GM23248 (cell line): ENCODE data around the gene EGLN2. TPM values are rescaled to one million over a fixed set of nuclear protein-coding genes. Genes with fewer than 3 reads are reported as not detected.
"Not testable (repeated sequence)": the region's sequence is repeated elsewhere in the genome, so short reads cannot be mapped to it uniquely, and the experiment has no call there.

Experiments
- DNase-seq: peaks from one replicate; pipeline ENCODE4 v3.0.0-alpha.2; 2015
- H2AFZ ChIP-seq: fragments of 200-600 bp; sonication (generic); 2 replicates; pipeline ENCODE4 v1.6.1; 2016; ENCODE audit warnings: antibody characterized with exemption
- H3F3A ChIP-seq: fragments of 200-600 bp; sonication (generic); 2 replicates; pipeline ENCODE4 v1.6.1; 2016; ENCODE audit warnings: mild to moderate bottlenecking, antibody characterized with exemption, mixed run types; ENCODE audit not compliant: insufficient read depth
- H3K27ac ChIP-seq: fragments of 200-600 bp; sonication (generic); 2 replicates; pipeline ENCODE4 v1.5.1; 2016; ENCODE audit warnings: mild to moderate bottlenecking
- H3K27me3 ChIP-seq: fragments of 200-600 bp; sonication (generic); replicated peaks from 2 replicates; pipeline ENCODE4 v1.6.1; 2016; ENCODE audit warnings: mild to moderate bottlenecking; ENCODE audit not compliant: insufficient read depth
- H3K36me3 ChIP-seq: fragments of 200-600 bp; sonication (generic); 2 replicates; pipeline ENCODE4 v1.6.1; 2016; ENCODE audit warnings: low read depth, mild to moderate bottlenecking
- H3K4me1 ChIP-seq: fragments of 200-600 bp; sonication (generic); 2 replicates; pipeline ENCODE4 v1.6.1; 2016; ENCODE audit warnings: mild to moderate bottlenecking; ENCODE audit not compliant: insufficient read depth
- H3K4me2 ChIP-seq: fragments of 200-600 bp; sonication (generic); one replicate; pipeline ENCODE4 v1.6.1; 2016; ENCODE audit warnings: mild to moderate bottlenecking; ENCODE audit not compliant: unreplicated experiment
- H3K4me3 ChIP-seq: fragments of 200-600 bp; sonication (generic); 2 replicates; pipeline ENCODE4 v1.5.1; 2016; ENCODE audit warnings: mild to moderate bottlenecking
- H3K79me2 ChIP-seq: fragments of 200-600 bp; sonication (generic); 2 replicates; pipeline ENCODE4 v1.6.1; 2016; ENCODE audit warnings: mild to moderate bottlenecking; ENCODE audit not compliant: insufficient read depth
- H3K9ac ChIP-seq: fragments of 200-600 bp; sonication (generic); 2 replicates; pipeline ENCODE4 v1.6.1; 2016; ENCODE audit warnings: mild to moderate bottlenecking
- H3K9me2 ChIP-seq: fragments of 200-600 bp; sonication (generic); 2 replicates; pipeline ENCODE4 v1.6.1; 2016; ENCODE audit warnings: mixed run types, mild to moderate bottlenecking, moderate library complexity; ENCODE audit not compliant: insufficient read depth
- H3K9me3 ChIP-seq: fragments of 200-600 bp; sonication (generic); one replicate; pipeline ENCODE4 v1.6.1; 2017; ENCODE audit warnings: low read depth
- H4K20me1 ChIP-seq: fragments of 200-600 bp; sonication (generic); 2 replicates; pipeline ENCODE4 v1.6.0; 2016; ENCODE audit not compliant: insufficient read depth
- EZH2 ChIP-seq: fragments of 200-600 bp; sonication (generic); IDR thresholded peaks from 2 replicates; pipeline ENCODE4 v1.6.1; 2018; ENCODE audit warnings: antibody characterized with exemption, mild to moderate bottlenecking; ENCODE audit not compliant: insufficient read depth, poor library complexity, severe bottlenecking
- EZH2phosphoT487 ChIP-seq: fragments of 200-600 bp; sonication (generic); IDR thresholded peaks from 2 replicates; pipeline ENCODE4 v1.6.1; 2018; ENCODE audit warnings: antibody characterized with exemption, moderate library complexity, mild to moderate bottlenecking, low read depth; ENCODE audit not compliant: insufficient read depth
- WGBS, 2 experiments: methylation state at CpG; one replicate each; pipeline ENCODE4 v1.1.6; 2015 to 2017; ENCODE audit warnings: low lambda C conversion rate in 2 of 2, low coverage in 1 of 2; ENCODE audit errors: missing lambda C conversion rate in 2 of 2; 5-methylcytosine and 5-hydroxymethylcytosine counted together
- in situ Hi-C: fragments of 300-500 bp; cut with MboI; formaldehyde crosslinking; loops from 2 replicates; pipeline ENCODE4 v1.15.0; 2020
- polyA plus RNA-seq: library from polyadenylated mRNA; unstranded; fragments of >200 nt; fragmentation: Nextera tagmentation; extraction: Ambion mirVana; gene quantifications from 2 replicates; pipeline ENCODE4 v1.2.1, GENCODE V29; 2016
- total RNA-seq: library from RNA; depleted of rRNA; stranded (reverse); fragments of >200 nt; shearing (Covaris generic); gene quantifications from 2 replicates; pipeline ENCODE4 v1.2.3, GENCODE V29; 2014

The EGLN2 gene
- total and polyA plus RNA-seq, 2 experiments from 2014 or later = 52.5 to 83.3 TPM

DNA sequence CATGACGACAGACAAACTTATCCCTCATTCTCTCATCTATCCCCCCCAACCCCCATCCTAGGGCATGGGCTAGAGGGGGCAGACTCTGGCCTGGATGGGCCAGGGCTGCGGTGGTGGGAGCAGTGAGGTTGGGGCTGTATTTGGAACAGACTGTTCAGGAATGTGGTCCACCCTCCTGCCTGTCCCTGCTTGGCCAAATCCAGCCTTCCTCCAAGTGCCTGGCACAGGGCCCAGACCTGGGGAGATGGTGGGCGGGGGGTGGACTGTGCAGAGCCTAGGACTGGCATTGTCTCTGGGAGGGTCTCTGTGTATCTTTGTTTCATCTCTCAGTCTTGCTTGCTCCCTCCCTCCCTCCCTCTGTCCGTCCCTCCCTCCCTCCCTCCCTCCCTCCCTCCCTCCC, 14.2 kb downstream of the EGLN2 start:
- in situ Hi-C loops = no loop called here
- Histone ChIP-seq H3K4me3 (no peak overlapping the region), H3K27me3 (no peaks in the 10 kb centered on the region), H3K9ac (no peak overlapping the region), H2AFZ (no peak overlapping the region), H4K20me1 (no peaks in the 10 kb centered on the region), H3K4me1 (peaks cover 5% of the 10 kb centered on the region), H3K27ac (no peak overlapping the region), H3F3A (no peaks in the 10 kb centered on the region; the same call in 1 of the 2 replicates), H3K36me3 (no peaks in the 10 kb centered on the region), H3K4me2 (no peak overlapping the region), H3K9me3 (no peaks in the 10 kb centered on the region), H3K79me2 (peaks cover 23% of the 10 kb centered on the region), H3K9me2 (no peaks in the 10 kb centered on the region)
- WGBS, 2 experiments = 49 to 58% methylated on average over 3 to 4 of the region's 4 CpGs
- TF ChIP-seq EZH2phosphoT487 (no peak), EZH2 (no peak)
- no peak for DNase-seq

DNA sequence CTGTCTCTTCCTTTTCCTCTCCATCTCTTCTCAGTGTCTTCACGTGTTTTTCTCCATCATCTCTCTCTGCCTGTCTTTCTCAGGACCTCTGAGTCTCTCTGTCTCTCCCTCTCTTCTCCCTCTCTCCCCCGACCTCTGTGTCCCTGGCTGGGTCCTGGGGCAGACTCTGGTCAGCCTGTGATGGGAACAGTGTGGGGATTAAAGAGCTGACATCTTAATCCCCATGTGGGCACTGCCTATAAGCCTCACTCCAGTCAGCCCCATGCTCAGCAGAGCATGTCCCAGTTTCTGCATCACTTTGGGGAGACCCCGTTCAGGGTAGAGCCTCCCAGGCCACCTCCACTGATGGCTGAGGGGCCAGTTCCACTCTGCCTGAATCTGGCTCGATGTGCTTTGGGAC, 16.2 kb downstream of the EGLN2 start:
- whole genome bisulfite sequencing, 2 experiments = 65 to 69% methylated on average over 4 of the region's 4 CpGs
- no peaks in the 10 kb centered on the region for H3K9me3 ChIP-seq
- TF ChIP-seq EZH2phosphoT487 = no peak
- no peak overlapping the region for H3K9ac ChIP-seq
- no peaks in the 10 kb centered on the region for H3K36me3 ChIP-seq
- no peak overlapping the region for H3K27ac ChIP-seq
- no peak overlapping the region for H3K4me2 ChIP-seq
- in situ Hi-C loops = no loop called here
- H3K9me2 ChIP-seq = no peaks in the 10 kb centered on the region
- H4K20me1 ChIP-seq = no peaks in the 10 kb centered on the region
- DNase-seq = no peak
- H3K4me3 ChIP-seq = no peak overlapping the region
- H3K27me3 ChIP-seq = no peaks in the 10 kb centered on the region
- peaks cover 7% of the 10 kb centered on the region for H3F3A ChIP-seq
- no peak overlapping the region for H2AFZ ChIP-seq
- H3K4me1 ChIP-seq = peaks cover 5% of the 10 kb centered on the region
- H3K79me2 ChIP-seq = 0 out of 2 replicates have a peak, but pooled peaks cover 6% of the 10 kb centered on the region

DNA sequence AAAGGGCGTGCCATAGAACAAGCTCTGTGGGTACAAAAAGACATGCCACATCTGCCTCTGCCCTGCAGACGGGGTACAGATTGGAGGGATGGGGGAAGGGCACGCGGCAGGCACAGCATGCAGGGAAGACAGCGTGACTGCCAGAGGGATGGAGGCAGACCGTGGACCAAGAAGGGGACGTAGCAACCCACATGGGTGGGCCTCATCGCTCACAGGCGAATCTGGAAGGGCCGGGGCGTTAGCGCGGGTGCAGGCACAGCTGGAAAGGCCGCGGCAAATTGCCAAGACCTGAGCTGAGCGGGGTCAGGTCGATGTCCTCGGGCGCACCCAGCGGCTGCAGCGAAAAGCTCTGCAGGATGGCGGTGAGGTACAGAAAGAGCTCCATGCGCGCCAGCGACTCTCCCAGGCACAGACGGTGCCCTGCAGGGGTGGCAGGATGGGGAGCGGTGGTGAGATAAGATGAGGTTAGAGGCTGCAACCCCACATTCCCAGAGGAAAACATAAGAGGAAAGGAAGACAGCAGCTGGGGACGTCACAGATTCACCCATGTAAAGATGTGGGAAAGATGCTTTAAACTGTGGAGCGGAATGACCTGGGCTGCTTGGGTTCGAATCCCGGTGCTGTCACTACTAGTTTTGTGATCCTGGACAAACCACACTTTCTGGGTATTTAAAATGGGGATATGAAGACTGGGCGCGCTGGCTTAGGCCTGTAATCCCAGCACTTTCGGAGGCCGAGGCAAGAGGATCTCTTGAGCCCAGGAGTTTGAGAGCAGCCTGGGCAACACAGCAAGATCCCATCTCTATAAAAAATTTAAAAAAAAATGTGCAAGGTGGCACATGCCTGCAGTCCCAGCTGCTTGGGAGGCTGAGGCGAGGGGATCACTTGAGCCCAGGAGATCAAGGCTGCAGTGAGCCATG, 19.7 kb downstream of the EGLN2 start:
- 30 to 35% methylated on average over 23 to 35 of the region's 36 CpGs for WGBS, 2 experiments
- H3K79me2 ChIP-seq, H3K27ac ChIP-seq, H3K27me3 ChIP-seq, H3F3A ChIP-seq, H3K9me3 ChIP-seq, H4K20me1 ChIP-seq, H3K4me1 ChIP-seq, in situ Hi-C loops, H3K9me2 ChIP-seq, H2AFZ ChIP-seq, H3K9ac ChIP-seq, H3K36me3 ChIP-seq: not testable (repeated sequence)
- Histone ChIP-seq H3K4me3 (peak overlapping the region; percentile 46), H3K4me2 (peak overlapping the region; percentile 68)
- DNase-seq = peak; percentile 39

GRCh38 chr19:40819479-40820234, 20.7 kb downstream of the EGLN2 start:
- not testable (repeated sequence) for H3K4me3 ChIP-seq

More at GRCh38 chr19:40819479-40820234, 20.7 kb downstream of the EGLN2 start:
- H4K20me1 ChIP-seq, H3K4me1 ChIP-seq, H3K79me2 ChIP-seq, H3K27me3 ChIP-seq, H2AFZ ChIP-seq, H3K36me3 ChIP-seq, H3K9me2 ChIP-seq, H3K4me2 ChIP-seq, H3F3A ChIP-seq, H3K27ac ChIP-seq, H3K9ac ChIP-seq, H3K9me3 ChIP-seq, in situ Hi-C loops: not testable (repeated sequence)
- WGBS, 2 experiments = 34 to 35% methylated on average over 6 of the region's 6 CpGs
- DNase-seq = peak; percentile 57
